NCI-H2081 (cell line): ENCODE results near the gene RSRC1.
A peak's percentile ranks its signal among the peaks of the same experiment; 100 is the strongest.
"Not testable (repeated sequence)": the region's sequence is repeated elsewhere in the genome, so short reads cannot be mapped to it uniquely, and the experiment has no call there.

Experiments
- DNase-seq, 2 experiments: peaks; one replicate each; lab custom pipeline; 2025; lab: John Stamatoyannopoulos, UW

RSRC1 gene

DNA sequence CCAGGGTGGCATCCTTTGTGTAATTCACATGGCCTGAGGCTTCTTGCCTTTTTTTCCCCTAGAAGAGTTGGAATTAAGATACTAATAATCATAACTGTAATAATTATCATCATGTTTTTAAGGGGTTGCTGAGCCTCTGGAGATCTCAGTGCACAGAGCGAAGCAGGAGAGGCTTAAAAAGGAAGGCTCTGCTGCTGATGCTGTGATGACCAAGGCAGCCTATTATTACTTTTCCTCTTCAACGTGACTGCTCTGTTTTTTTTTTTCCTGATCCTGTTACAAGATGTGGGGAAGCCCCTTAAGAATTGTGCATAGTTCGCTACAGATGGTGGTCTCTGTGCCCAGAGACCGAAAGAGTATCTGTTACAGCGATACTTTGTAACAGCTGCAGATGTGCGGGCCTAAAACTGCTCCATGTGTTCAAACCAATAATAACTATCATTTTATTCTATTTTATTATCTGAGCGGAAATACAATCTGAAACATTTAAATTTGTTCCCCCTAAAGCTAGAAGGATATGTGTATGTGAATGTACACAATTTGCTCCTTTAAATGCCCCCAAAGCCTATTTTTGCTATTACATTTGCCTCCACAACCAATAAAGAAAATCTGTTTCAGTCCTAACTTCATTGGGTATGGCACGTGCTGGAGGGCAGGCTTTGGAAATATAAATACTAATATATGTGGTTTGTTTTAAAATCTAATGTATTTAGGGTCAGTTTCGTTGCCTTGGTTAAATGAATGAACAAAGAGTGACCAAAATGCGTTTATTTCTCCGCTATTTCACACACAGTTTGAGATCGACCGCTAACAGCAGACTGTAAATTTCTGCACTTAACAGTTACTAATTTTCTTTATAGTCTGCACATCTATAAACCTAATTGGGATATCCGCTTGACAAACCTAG is 8.3 kb upstream of the RSRC1 start:
- no peak for DNase-seq

DNA sequence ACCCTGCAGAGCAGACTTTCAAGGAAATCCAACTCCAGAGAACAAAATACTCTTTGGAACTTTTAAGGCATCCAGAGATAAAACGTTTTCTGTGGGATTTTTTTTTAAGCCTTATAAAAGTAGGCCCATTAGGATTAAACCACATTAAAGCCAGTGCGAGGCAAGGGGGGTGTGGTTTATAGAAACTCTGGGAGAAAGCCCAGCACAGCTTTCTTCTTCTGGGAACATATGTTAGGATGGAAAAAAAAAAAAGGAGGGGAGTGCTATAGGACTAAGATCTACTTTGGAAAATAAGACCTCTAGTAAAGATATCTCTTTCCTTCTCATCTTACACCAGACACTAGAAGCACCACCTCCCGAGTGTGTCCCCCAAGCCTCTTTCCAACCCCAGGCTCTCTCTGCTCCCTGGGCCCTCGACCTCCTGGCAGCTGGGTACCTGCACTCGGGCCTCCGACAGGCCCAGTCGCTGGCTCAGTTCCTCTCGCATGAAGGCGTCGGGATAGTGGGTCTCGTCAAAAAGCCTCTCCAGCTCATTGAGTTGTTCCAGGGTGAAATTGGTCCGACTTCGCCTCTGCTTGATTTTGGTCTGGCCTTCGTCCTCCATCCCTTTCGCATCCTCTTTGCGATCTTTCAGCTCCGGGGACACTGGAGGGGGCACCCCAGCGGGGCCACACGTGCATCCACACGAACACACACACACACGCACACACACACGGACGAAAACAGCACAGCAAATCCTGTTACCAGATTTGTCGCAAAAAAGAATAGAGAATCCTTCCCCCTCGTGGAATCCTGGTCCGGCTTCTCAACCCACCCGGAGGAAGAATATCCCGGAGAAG is 7.4 kb upstream of the RSRC1 start:
- no peak for DNase-seq

DNA sequence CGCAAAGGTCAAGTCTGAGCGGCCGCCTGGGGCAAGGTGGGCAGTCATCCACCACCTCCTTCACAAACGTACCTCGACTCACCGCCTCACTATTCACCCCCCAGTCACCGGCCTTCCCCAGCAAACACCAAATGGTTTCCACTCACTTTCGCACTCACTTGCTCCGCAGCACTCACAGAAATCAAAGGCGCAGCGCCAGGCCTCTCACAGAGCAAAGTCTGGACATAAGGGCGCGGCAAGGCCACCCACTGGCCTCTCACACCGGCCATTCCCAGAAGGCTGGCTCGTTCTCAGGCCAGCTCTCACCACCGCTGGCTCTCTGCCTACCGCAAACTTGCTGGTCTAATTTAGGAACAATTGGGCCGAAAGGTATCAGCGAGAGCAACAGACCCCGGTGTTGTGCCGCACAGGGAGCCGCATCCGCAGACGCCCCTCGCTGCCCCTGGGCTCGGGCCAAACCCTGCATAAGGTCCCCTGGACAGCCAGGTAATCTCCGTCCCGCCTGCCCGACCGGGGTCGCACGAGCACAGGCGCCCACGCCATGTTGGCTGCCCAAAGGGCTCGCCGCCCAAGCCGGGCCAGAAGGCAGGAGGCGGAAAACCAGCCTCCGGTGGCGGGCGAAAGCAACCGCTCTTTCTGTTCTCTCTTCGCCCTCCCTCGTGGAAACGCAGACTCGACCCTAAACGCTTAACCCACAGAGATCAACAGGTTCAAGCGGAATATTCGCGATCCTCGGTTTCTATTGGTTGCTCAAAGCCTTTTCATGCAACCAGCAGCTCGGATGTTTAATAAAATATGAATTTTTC is 6.6 kb upstream of the RSRC1 start:
- DNase-seq = no peak

DNA sequence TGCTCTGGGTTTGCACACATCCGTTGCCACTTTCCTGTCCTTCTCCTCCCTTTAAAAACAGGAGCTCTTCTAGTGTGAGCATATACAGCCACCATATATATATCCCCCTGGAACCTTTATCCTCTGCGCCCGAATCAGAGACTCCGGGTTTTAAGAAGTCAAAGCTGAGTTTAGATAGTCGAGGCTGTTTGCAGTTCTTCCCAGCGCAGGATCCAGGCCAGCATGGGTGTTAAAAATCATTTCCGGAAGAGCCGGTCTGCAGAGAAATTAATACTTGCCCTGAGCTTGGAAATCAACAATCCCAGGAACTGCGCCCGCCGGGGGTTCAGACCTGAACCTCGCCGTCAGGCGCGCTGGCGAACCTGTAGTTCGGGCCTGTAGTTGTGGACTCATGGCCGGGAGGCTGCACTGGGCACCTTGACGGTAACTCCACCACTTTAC is 6.0 kb upstream of the RSRC1 start:
- no peak for DNase-seq

DNA sequence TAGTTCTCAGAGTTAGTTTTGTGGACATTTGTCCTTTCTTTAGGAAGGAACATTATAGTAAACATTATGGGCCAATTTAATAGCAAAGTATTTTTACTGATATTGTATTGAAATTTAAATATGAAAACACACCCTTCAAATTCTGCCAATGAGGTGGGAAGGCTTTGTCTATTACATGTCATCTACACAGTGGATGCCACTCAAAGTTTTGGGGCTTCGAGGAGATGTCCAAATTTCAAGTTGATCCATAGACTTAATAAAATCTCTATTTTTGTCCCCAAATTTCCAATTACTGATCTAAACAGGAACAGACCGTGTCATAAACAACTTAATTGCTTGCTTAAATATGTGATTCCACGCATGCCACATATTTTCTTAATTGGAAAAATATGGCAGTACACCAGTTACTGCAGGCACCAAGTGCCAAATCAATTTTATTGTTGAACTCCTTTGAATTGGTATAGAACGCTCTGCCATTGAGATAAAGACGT is 5.4 kb upstream of the RSRC1 start:
- DNase-seq = no peak

DNA sequence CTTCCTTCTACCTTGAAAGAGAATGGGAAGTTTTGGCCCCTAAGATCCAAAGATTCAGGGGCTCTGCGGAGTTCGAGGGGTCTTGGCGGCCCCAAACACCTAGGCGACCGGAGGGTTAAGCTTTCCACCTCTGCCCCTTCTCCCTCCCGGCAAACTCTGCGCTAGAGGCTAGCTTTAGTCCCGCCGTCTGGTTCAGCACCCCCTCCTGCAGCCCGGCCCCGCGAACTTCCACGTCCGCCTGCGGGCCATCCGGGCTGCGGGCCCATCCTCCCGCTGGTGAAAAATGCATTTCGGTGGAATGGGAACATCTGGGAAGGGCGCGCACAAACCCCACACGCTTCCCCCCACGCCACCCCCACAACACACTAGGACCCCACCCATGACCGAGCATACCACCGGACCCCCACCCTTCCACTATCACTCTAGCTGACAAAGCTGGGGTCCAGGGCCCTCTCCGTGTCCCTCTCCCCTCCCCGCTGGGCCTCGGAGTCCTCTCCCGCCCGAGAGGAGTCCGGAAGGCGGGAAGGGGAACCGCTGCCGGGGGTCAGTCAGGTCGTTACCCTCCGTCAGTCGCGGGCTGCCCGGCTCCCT is 4.7 kb upstream of the RSRC1 start:
- DNase-seq = no peak

DNA sequence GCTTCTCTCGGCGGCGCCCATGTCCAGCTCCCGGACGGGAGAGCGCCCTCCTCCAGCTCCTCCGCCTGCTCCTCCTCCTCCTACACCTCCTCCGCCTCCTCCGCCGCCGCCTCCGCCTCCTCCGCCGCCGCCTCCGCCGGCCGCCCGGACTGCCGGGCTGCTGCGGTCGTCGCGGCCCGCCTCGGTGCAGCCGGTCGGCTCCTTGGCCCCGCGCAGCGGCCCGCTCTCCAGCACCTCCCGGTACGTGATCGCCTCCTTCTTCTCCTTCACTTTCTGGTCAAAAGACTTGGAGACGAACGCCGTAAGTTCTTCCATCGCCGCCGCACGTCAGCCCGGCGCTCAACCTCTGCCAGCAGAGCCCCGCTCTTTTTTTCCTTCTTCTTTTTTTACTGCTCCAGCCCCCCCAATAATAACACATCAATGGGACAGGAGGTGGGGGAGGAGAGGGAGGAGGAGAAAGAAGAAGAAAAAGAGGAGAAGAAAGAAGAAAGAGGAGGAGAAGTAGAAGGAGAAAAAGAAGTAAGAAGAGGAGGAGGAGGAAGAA is 4.1 kb upstream of the RSRC1 start:
- peak in 1 of 2 experiments; percentile 41 for DNase-seq

DNA sequence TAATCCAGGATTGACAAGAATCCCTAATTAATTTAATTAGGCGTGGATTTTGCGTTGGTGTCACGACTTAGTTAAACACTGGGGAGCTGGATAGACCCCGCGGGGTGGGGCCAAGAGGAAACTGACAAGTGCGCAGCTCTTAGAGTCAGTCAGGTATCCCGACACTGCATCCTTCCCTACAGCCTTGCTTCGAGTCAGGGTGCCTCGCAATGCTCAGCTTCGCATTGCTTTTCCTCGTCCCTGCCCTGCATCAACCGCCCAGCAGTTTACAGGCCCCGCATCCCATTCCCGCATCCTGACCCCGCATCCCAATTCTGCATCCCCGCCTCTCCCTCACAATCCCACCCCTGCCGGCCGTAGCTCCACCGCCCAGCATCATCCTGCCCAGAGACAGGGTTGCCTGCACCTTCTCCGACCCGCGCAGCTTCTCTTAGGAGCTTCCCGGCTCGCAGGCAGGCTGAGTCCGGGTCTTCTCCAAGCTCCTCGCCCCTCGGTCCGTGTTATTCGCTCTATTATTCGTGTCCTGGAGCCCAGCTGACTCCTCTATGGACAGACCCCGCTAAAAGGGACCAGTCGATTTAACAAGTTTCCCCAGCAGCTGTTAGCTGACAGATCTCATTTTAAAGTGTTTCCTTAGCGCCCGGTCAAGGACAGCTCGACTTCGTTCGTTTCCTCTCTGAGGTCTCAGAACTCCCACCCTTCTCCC is 3.0 kb upstream of the RSRC1 start:
- DNase-seq = peak; percentile 29 to 47

DNA sequence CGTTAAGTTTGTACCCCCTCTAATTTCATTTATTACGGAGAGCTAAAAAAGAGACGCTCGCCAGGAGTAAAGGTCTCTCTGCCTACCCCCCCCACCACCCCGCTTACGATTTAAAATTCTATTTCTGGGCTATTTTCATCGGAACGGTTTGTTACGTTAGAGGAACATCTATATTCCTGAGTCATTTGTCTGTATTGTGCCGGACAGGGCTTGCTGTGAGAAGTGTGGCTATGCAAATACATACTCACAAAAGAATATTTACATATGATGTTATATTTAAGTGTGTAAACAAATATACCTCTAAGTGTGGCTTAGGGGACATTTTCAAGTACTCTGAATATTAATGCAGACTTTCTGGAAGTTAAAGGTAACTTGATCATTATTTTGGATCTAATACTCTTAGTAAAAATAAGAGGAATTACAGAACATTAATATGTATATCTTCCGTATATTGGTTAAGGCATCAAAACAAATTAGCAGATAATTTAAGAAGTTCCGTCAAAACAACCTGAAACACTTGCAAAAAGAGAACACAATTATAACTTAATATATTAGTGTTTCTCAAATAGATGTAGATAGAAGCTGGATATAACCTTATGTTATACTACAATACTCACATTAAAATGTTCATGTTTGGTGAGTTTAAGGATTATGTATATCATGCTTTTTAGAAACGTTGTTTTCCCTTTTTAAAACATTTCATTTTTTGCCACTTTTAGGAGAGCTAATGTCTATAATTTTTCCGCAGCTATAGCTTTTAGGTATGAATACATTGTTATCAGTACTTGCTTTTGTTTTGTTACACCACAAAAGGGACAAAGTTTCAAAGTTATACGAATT is 2.1 kb upstream of the RSRC1 start:
- peak; percentile 14 to 41 for DNase-seq

DNA sequence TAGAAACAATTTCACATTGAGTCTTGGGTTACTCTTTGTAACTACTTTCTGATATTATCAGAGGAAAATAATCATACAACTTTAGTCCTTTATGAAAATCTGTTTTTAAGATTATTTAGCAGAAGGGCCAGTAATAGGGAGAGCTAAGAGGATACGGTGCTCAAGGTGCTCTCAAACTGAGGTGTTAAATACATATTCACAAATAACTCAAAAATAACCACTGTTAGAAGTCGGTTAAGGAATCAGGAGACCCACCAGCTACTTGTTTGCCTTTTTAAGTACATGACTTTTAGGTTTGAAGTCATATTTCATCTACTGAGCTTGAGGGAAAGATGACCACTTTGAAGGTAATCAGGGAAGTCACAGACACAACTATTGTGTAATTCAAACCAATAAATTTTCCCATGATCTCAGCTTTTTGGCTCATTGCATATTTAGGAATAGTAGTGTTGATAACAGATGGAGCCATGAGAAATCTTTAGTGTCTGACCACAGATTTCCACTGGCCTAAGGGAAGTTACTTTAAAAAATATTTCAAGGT is 1.4 kb upstream of the RSRC1 start:
- no peak for DNase-seq

DNA sequence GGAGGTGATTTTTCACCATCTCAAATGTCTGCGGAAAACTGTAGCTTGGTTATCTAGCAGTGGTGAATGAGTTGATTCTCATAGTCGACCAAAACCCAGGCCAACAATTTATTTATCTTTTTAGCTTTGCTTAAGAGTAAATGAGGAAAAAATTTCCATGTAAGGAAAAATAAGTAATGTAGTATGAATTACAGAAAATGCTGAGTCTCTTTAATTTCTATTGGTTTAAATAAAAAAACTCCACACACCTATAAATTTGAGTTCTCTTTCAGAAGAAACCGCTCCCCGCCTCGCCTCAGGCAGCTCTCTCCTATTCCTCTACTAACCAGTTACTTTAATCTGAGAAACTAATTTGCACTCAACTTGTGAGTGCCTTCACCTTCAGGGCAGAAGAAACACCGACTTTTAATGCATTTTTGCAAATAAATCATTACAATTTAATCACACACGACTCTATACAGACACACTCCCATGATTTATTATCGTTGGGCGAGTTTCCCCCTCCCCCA is 540 bp upstream of the RSRC1 start:
- DNase-seq = no peak

DNA sequence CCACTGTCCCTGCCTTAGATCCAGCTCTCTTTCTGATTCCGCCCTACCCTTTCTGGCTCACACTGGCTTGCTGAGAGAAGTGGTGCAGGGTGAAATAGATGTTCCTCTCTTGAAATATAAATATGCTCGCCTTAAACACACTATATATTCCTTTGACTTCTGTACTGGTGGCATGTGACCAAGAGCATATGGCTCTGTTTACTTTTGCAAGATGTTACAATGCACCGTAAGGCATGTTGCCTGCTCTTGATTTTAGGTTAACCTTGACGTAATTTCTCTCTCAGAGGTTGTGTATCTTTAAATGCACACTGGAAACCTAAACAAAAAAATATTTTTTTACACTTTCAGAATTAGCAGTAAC is 749 bp downstream of the RSRC1 start:
- DNase-seq = peak in 1 of 2 experiments; percentile 54

DNA sequence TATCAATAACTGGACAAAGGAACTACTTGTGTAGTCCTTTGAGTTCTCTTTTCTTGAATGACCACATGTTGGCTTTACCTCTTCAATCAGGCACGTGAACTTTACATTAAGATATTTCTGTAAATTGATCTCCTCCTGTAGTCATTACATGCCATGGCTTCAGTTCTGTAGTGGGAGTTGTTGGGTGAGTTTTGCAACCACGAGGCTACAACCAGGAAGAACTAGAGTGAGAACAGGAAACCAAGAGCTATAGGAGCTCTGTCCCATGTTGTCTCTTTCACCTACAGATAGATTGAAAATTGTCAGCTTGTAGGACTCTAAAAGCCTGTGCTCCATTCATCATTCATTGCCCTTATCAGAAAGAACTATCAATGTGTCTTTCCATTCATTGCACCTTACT is 2.0 kb downstream of the RSRC1 start:
- DNase-seq = no peak

DNA sequence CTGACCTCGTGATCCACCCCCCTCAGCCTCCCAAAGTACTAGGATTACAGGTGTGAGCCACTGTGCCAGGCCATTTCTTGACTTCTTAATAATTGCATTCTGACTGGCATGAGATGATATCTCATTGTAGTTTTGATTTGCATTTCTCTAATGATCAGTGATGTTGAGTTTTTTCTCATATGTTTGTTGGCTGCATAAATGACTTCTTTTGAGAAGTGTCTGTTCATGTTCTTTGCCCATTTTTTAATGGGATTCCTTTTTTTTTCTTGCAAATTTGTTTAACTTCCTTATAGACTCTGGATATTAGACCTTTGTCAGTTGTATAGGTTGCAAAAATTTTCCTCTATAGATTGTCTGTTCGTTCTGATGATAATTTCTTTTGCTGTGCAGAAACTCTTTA is 3.7 kb downstream of the RSRC1 start:
- DNase-seq = not testable (repeated sequence)

DNA sequence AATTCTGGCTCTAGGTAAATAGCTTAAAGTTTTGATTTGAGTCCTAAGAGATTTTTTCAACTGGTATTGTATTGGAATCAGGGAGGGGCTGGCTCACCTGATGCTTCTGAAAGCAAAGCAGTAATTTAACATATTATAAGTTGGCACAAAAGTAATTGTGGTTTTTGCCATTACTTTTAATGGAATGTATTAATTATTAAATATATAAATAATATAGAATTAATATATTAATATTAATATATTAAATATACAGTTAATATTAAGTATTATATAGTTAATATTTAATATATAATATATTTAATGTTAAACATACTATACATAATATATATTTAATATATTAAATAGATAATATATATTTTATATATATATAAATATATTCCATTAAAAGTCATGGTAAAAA is 10.4 kb downstream of the RSRC1 start:
- no peak for DNase-seq

DNA sequence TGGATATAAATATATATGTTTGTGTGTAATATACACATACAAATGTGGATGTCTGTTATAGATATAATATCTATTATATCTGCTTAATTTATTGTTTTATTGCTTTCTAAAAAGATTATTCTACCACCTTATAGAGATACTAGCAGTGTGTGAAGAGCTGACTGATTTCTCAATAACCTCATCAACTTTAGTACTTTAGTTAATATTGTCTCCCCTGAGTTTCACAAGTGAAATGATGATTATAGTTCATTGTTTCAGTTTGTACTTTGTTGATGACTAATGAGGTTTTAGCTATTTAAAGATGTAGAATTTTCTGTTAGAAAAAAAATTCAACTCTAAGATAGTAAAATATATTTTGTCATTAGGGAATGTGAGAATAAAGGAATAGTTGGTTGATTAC is 11.4 kb downstream of the RSRC1 start:
- DNase-seq = no peak

DNA sequence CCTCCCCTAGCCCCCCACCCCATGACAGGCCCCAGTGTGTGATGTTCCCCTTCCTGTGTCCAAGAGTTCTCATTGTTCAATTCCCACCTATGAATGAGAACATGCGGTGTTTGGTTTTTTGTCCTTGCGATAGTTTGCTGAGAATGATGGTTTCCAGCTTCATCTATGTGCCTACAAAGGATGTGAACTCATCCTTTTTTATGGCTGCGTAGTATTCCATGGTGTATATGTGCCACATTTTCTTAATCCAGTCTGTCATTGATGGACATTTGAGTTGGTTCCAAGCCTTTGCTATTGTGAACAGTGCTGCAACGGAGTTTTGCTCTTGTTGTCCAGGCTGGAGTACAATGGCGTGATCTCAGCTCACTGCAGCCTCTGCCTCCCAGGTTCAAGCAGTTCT is 12.8 kb downstream of the RSRC1 start:
- DNase-seq = not testable (repeated sequence)

DNA sequence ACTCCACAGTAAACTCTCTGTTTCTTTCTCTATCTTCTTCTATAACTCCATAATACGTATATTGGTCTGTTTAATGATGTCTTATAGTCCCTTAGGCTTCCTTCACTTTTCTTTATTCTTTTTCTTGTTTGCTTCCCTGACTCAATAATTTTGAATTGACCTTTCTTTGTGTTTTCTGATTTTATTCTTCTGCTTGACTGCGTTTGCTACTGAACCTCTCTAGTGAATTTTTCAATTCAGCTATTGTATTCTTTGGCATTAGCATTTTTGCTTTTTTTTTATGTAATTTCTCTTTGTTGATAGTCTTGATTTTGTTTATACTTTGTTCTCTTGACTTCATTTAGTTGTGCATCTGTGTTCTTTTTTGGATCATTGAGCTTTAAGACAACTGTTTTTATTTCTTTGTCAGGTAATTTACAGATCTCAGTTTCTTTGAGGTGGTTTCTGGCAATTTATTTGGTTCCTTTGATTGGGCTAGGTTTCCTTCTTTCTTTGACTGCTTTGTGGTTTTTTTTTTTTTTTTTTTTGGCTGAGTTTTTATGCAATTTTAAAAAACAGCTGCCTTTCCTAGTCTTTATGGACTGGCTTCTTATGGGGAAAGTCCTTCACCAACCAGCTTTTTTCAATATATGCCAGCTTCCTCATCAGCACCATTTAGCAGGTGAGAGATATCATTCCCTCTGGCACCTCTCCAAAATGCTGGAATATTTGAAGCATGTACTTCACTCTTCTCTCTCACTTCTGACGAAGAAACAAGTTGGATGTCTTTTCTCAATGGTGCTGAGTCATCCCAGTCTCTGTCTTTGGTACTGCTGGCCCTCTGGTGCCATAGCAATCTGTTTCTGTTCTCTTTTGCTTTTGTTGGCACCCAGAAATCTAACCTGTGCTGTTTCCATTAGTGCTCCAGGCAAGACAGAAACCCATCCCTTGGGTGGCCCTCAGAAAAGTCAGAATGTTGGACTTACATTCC is 17.6 kb downstream of the RSRC1 start:
- DNase-seq = no peak
